H1 (cell line): Measurements from ENCODE around the gene LSR. TPM values are rescaled to one million over a fixed set of nuclear protein-coding genes. Genes with fewer than 3 reads are reported as not detected.

Source experiments
- CTCF ChIA-PET: fragments of 300-600 bp; sonication (Branson Sonifier 250); formaldehyde crosslinking; loops from one replicate; lab custom pipeline; 2021; ENCODE audit not compliant: partially characterized antibody; lab: Charles Lee
- POLR2A ChIA-PET: fragments of 300-600 bp; sonication (Branson Sonifier 250); formaldehyde crosslinking; loops from one replicate; lab custom pipeline; 2021; ENCODE audit warnings: inconsistent platforms; ENCODE audit not compliant: partially characterized antibody; lab: Charles Lee
- DNase-seq, 2 experiments: peaks; one replicate each; pipeline versions ENCODE4 v3.0.0 to v3.0.0-alpha.2; 2010 to 2022; ENCODE audit warnings: low spot score in 2 of 2, low read depth in 1 of 2, mixed read lengths in 1 of 2
- FAIRE-seq: peaks from 2 replicates; lab custom pipeline; 2011; peaks lifted over from hg19 to GRCh38; lab: Jason Lieb, UNC
- H2AFZ ChIP-seq: 2 replicates; pipeline ENCODE4 v1.8.1; 2012; ENCODE audit warnings: low read length, inconsistent platforms
- H2AK5ac ChIP-seq: 2 replicates; pipeline ENCODE4 v1.6.1; 2013; ENCODE audit warnings: low read depth, low read length
- H2BK120ac ChIP-seq: replicated peaks from 2 replicates; pipeline ENCODE3; 2013; ENCODE audit warnings: low read depth, low read length, inconsistent platforms
- H2BK12ac ChIP-seq: 2 replicates; pipeline ENCODE4 v1.6.1; 2013; ENCODE audit warnings: low read depth, low read length
- H2BK15ac ChIP-seq: 2 replicates; pipeline ENCODE4 v1.6.1; 2013; ENCODE audit warnings: low read length
- H2BK20ac ChIP-seq: 2 replicates; pipeline ENCODE4 v1.6.1; 2013; ENCODE audit warnings: low read length
- H2BK5ac ChIP-seq: 2 replicates; pipeline ENCODE4 v1.6.1; 2013; ENCODE audit warnings: low read depth, low read length
- H3K14ac ChIP-seq: 2 replicates; pipeline ENCODE4 v1.6.1; 2013; ENCODE audit warnings: inconsistent platforms; ENCODE audit not compliant: insufficient read length
- H3K18ac ChIP-seq: 2 replicates; pipeline ENCODE4 v1.6.1; 2013; ENCODE audit warnings: low read length; ENCODE audit errors: extremely low read depth
- H3K23ac ChIP-seq: 2 replicates; pipeline ENCODE4 v1.6.1; 2013; ENCODE audit warnings: inconsistent platforms; ENCODE audit not compliant: insufficient read length
- H3K23me2 ChIP-seq: 2 replicates; pipeline ENCODE4 v1.6.1; 2013; ENCODE audit warnings: low read depth, low read length
- H3K27ac ChIP-seq: 2 replicates; pipeline ENCODE4 v1.6.1; 2011; ENCODE audit warnings: low read depth, low read length, inconsistent platforms
- H3K27me3 ChIP-seq, 4 experiments: replicated peaks in 1 of 4; 1 replicate in 1 of 4; 2 replicates in 3 of 4; pipeline versions ENCODE4 v1.6.1 to v1.8.1; 2011 to 2013; ENCODE audit warnings: low read length in 3 of 4, mild to moderate bottlenecking in 3 of 4, inconsistent platforms in 2 of 4, mixed read lengths in 2 of 4, moderate library complexity in 1 of 4; ENCODE audit not compliant: control insufficient read depth in 3 of 4, insufficient read depth in 3 of 4; ENCODE audit errors: extremely low read depth in 1 of 4
- H3K36me3 ChIP-seq, 4 experiments: 2 replicates each; pipeline versions ENCODE4 v1.6.1 to v1.8.1; 2011 to 2013; ENCODE audit warnings: mild to moderate bottlenecking in 4 of 4, low read length in 3 of 4, moderate library complexity in 2 of 4, control low read depth in 1 of 4, inconsistent platforms in 1 of 4; ENCODE audit not compliant: insufficient read depth in 4 of 4, control insufficient read depth in 2 of 4
- H3K4ac ChIP-seq: replicated peaks from 2 replicates; pipeline ENCODE3; 2013; ENCODE audit warnings: low read length, low read depth, mixed read lengths, inconsistent platforms; ENCODE audit not compliant: insufficient read length
- H3K4me1 ChIP-seq, 4 experiments: replicated peaks in 1 of 4; 1 replicate in 1 of 4; 2 replicates in 3 of 4; pipeline versions ENCODE4 v1.6.1 to v1.8.1; 2011 to 2013; ENCODE audit warnings: low read length in 3 of 4, inconsistent platforms in 2 of 4, mixed read lengths in 1 of 4; ENCODE audit not compliant: insufficient read depth in 4 of 4, control insufficient read depth in 3 of 4
- H3K4me2 ChIP-seq, 2 experiments: 2 replicates each; pipeline versions ENCODE4 v1.6.1 to v1.8.1; 2011 to 2013; ENCODE audit warnings: low read depth in 2 of 2, low read length in 2 of 2, control low read depth in 1 of 2, inconsistent platforms in 1 of 2, mild to moderate bottlenecking in 1 of 2; ENCODE audit not compliant: insufficient read depth in 1 of 2
- H3K4me3 ChIP-seq, 4 experiments: fragments of 200-600, 300-600 bp in 1 of 4; sonication (generic), shearing (Covaris generic), sonication (Bioruptor Twin) in 1 of 4; 2 replicates each; pipeline versions ENCODE4 v1.5.1 to v1.8.1; 2011 to 2016; ENCODE audit warnings: low read length in 4 of 4, low read depth in 3 of 4, control low read depth in 2 of 4, inconsistent platforms in 2 of 4, mild to moderate bottlenecking in 2 of 4, mixed read lengths in 1 of 4, moderate library complexity in 1 of 4; ENCODE audit not compliant: insufficient read depth in 2 of 4; ENCODE audit errors: extremely low read depth in 1 of 4
- H3K56ac ChIP-seq: replicated peaks from 2 replicates; pipeline ENCODE3; 2013; ENCODE audit warnings: low read depth, mild to moderate bottlenecking, mixed read lengths, low read length, inconsistent platforms; ENCODE audit not compliant: insufficient read length
- H3K79me1 ChIP-seq: 2 replicates; pipeline ENCODE4 v1.6.1; 2013; ENCODE audit warnings: low read depth, low read length, control low read depth
- H3K79me2 ChIP-seq, 2 experiments: 2 replicates each; pipeline versions ENCODE4 v1.6.1 to v1.8.1; 2012 to 2013; ENCODE audit warnings: low read length in 2 of 2, mild to moderate bottlenecking in 2 of 2, inconsistent platforms in 1 of 2; ENCODE audit not compliant: insufficient read depth in 2 of 2, control insufficient read depth in 1 of 2
- H3K9ac ChIP-seq, 4 experiments: replicated peaks in 1 of 4; 1 replicate in 1 of 4; 2 replicates in 3 of 4; pipeline versions ENCODE4 v1.6.1 to v1.8.1; 2011 to 2013; ENCODE audit warnings: low read depth in 3 of 4, low read length in 3 of 4, control low read depth in 2 of 4, mild to moderate bottlenecking in 2 of 4, moderate library complexity in 2 of 4, inconsistent platforms in 1 of 4; ENCODE audit errors: extremely low read depth in 1 of 4
- H3K9me3 ChIP-seq, 2 experiments: 2 replicates each; pipeline versions ENCODE4 v1.6.1 to v1.8.1; 2012 to 2013; ENCODE audit warnings: mild to moderate bottlenecking in 2 of 2, moderate library complexity in 2 of 2, control low read depth in 1 of 2, inconsistent platforms in 1 of 2, low read depth in 1 of 2, low read length in 1 of 2, mixed read lengths in 1 of 2; ENCODE audit not compliant: insufficient read depth in 2 of 2
- H4K20me1 ChIP-seq, 2 experiments: replicated peaks in 1 of 2; 2 replicates each; pipeline versions ENCODE3 to v1.8.1; 2011 to 2013; ENCODE audit warnings: inconsistent platforms in 2 of 2, low read length in 2 of 2, mild to moderate bottlenecking in 1 of 2; ENCODE audit not compliant: insufficient read depth in 2 of 2, control insufficient read depth in 1 of 2
- H4K5ac ChIP-seq: 2 replicates; pipeline ENCODE4 v1.6.1; 2013; ENCODE audit warnings: low read length, low read depth, mixed read lengths, inconsistent platforms; ENCODE audit not compliant: insufficient read length
- H4K8ac ChIP-seq: 2 replicates; pipeline ENCODE4 v1.8.0; 2013; ENCODE audit warnings: mild to moderate bottlenecking, moderate library complexity, low read length, inconsistent platforms; ENCODE audit not compliant: insufficient read depth; ENCODE audit errors: extremely low read depth
- H4K91ac ChIP-seq: replicated peaks from 2 replicates; pipeline ENCODE3; 2013; ENCODE audit warnings: low read length, mixed read lengths, inconsistent platforms; ENCODE audit not compliant: insufficient read length
- ASH2L ChIP-seq: fragments of 200-600, 300-600 bp; sonication (generic); IDR thresholded peaks from one replicate; pipeline ENCODE4 v1.7.1; 2017; ENCODE audit warnings: low read length
- BACH1 ChIP-seq: IDR thresholded peaks from 2 replicates; pipeline ENCODE4 v1.6.1; 2012; ENCODE audit warnings: low read length, improper control_type of control experiment
- JUN ChIP-seq: IDR thresholded peaks from 2 replicates; pipeline ENCODE4 v1.6.1; 2011; ENCODE audit warnings: low read depth, mild to moderate bottlenecking, improper control_type of control experiment, low read length
- SAP30 ChIP-seq: fragments of 300-600 bp; sonication (generic); IDR thresholded peaks from 2 replicates; pipeline ENCODE4 v1.7.1; 2012; ENCODE audit warnings: low read length, moderate library complexity, mild to moderate bottlenecking, inconsistent platforms; ENCODE audit not compliant: insufficient read depth, insufficient replicate concordance
- SP2 ChIP-seq: IDR thresholded peaks from 2 replicates; pipeline ENCODE4 v1.6.1; 2012; ENCODE audit warnings: mild to moderate bottlenecking, low read length, inconsistent platforms
- whole genome bisulfite sequencing, 2 experiments: shearing (Covaris generic) in 1 of 2; methylation state at CpG; one replicate each; pipeline versions ENCODE4 v1.1.6 to v1.1.7; 2013 to 2015; ENCODE audit warnings: low lambda C conversion rate in 2 of 2, mixed read lengths in 2 of 2, inconsistent platforms in 1 of 2, low coverage in 1 of 2, missing lambda C conversion rate in 1 of 2; ENCODE audit not compliant: insufficient replicate concordance in 2 of 2, insufficient coverage in 1 of 2, insufficient read length in 1 of 2; ENCODE audit errors: extremely low coverage in 1 of 2, missing lambda C conversion rate in 1 of 2; 5-methylcytosine and 5-hydroxymethylcytosine counted together
- polyA plus RNA-seq, 7 experiments: library from polyadenylated mRNA; depleted of rRNA in 3 of 7; stranded (reverse) in 5 of 7; unstranded in 2 of 7; fragments of >200 nt in 5 of 7; fragments of 200-250 nt in 2 of 7; gene quantifications; 1 replicate in 5 of 7; 2 replicates in 1 of 7; 4 replicates in 1 of 7; pipeline versions ENCODE4 v1.2.1 to v1.2.3, GENCODE V29; 2011 to 2013; ENCODE audit warnings: missing spikeins in 2 of 7, mixed read lengths in 2 of 7
- total RNA-seq: library from RNA; stranded (reverse); fragmentation: NEBNext Ultra II Directional; extraction: Animal tissue kit (Norgen Biotek cat#: 25700); gene quantifications from 2 replicates; pipeline ENCODE4 v1.2.1, GENCODE V29; 2021

Gene LSR
- total and polyA plus RNA-seq, 2 of the 8 experiments (the other 6 are each of a cell fraction or from before 2014, with no cell fraction given), result 159 to 186 TPM

DNA sequence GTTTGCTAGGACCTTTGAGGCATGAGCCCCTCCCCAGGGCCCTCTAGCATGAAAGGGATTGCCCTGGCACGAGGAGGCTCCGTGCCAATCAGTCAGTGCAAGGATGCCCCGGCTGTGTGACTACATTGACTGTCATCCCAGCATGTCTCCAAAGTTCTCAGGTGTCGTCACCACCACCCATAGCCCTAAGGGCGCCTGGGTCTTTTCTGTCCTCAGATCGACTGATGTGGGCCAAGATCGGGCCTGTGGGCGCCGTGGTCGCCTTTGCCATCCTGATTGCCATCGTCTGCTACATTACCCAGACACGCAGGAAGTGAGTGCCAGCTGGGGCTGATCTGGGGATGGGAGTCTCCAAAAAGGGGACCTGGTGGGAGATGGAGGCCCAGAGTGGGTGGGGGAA lies 61.5 kb downstream of the LSR start:
- FAIRE-seq, result no peak
- H2BK120ac ChIP-seq, result no peak overlapping the region
- H3K56ac ChIP-seq, result no peak overlapping the region
- H3K14ac ChIP-seq, result no peak overlapping the region
- H3K4me3 ChIP-seq, result no peak overlapping the region
- WGBS, 2 experiments, result 97% methylated on average over 12 of the region's 12 CpGs; no CpG with 5 or more reads in 1 of the 2 experiments
- no peak overlapping the region for H4K91ac ChIP-seq
- no peaks in the 10 kb centered on the region for H3K27me3 ChIP-seq
- no peaks in the 10 kb centered on the region for H3K79me2 ChIP-seq
- no peak overlapping the region for H2BK5ac ChIP-seq
- H3K23ac ChIP-seq, result no peak overlapping the region
- H3K23me2 ChIP-seq, result no peaks in the 10 kb centered on the region
- H3K4ac ChIP-seq, result no peak overlapping the region
- ChIA-PET POLR2A (no interaction called here), CTCF (interaction anchor here (0.8 to 1.0 kb wide), 2 partner anchors 16 to 20 kb away, joined by 3 to 4 read pairs; no protein-coding TSS in a partner anchor)
- no peak overlapping the region for H2AFZ ChIP-seq
- no peak overlapping the region for H3K27ac ChIP-seq
- no peak for DNase-seq
- no peak overlapping the region for H2BK15ac ChIP-seq
- H3K79me1 ChIP-seq, result no peaks in the 10 kb centered on the region
- H3K9me3 ChIP-seq, result no peaks in the 10 kb centered on the region
- no peak overlapping the region for H2BK12ac ChIP-seq
- no peaks in the 10 kb centered on the region for H3K36me3 ChIP-seq
- no peak overlapping the region for H4K5ac ChIP-seq
- H3K4me2 ChIP-seq, result no peak overlapping the region
- H4K8ac ChIP-seq, result no peak overlapping the region
- H3K4me1 ChIP-seq, result peaks cover 0 to 2% (median 0%) of the 10 kb centered on the region in 4 experiments; a peak in 1 of 7 replicates
- no peak overlapping the region for H3K9ac ChIP-seq
- H4K20me1 ChIP-seq, result no peaks in the 10 kb centered on the region
- H2AK5ac ChIP-seq, result no peak overlapping the region
- TF ChIP-seq BACH1 (no peak), SP2 (no peak), JUN (no peak), ASH2L (no peak), SAP30 (no peak)
- no peak overlapping the region for H3K18ac ChIP-seq
- H2BK20ac ChIP-seq, result no peak overlapping the region
